ENCODE results near the gene C16orf78. TPM values are rescaled to one million over a fixed set of nuclear protein-coding genes. Genes with fewer than 3 reads are reported as not detected.

Gene C16orf78
- total RNA-seq, 1 donor from 2014 or later, result not detected

GRCh38 chr16:49443576-49443975, 70.0 kb downstream of the C16orf78 start:
- Mint-ChIP-seq H3K9me3 (ENCODE audit: low read depth) (no peaks in the 10 kb centered on the region), H3K4me1 (ENCODE audit: low read depth) (peaks cover 3% of the 10 kb centered on the region), H3K27ac (ENCODE audit: unreplicated experiment) (no peak overlapping the region), H3K27me3 (ENCODE audit: low read depth) (peaks cover 33% of the 10 kb centered on the region), H3K36me3 (ENCODE audit: low read depth) (no peaks in the 10 kb centered on the region), H3K4me3 (ENCODE audit: unreplicated experiment) (no peak overlapping the region)
- no peak for TF ChIP-seq CTCF (IDR thresholded peaks at IDR 0.05)
- no peak for DNase-seq (ENCODE audit: low spot score)

- peaks cover 40% of the 10 kb centered on the region for H3K27me3 Mint-ChIP-seq (ENCODE audit: low read depth)
Measured at GRCh38 chr16:49446805-49447204, 73.2 kb downstream of the C16orf78 start.

More at GRCh38 chr16:49446805-49447204, 73.2 kb downstream of the C16orf78 start:
- no peak overlapping the region for H3K27ac Mint-ChIP-seq (ENCODE audit: unreplicated experiment)
- no peak for TF ChIP-seq CTCF (IDR thresholded peaks at IDR 0.05)
- no peaks in the 10 kb centered on the region for H3K9me3 Mint-ChIP-seq (ENCODE audit: low read depth)
- H3K4me1 Mint-ChIP-seq (ENCODE audit: low read depth), result no peaks in the 10 kb centered on the region
- no peak for DNase-seq (ENCODE audit: low spot score)
- no peak overlapping the region for H3K4me3 Mint-ChIP-seq (ENCODE audit: unreplicated experiment)
- H3K36me3 Mint-ChIP-seq (ENCODE audit: low read depth), result no peaks in the 10 kb centered on the region

Other genes with a start within 250 kb of the C16orf78 start
- gene CBLN1, start 92.0 kb upstream of the C16orf78 start, total RNA-seq, result not detected in 3 replicates

Measured in chondrocyte (in vitro differentiated cells).